NCI-H1092 treated with DMSO at 0.1 percent for 48 hours (cell line): ENCODE data around the gene OR8B2.
"Not testable (repeated sequence)": the region's sequence is repeated elsewhere in the genome, so short reads cannot be mapped to it uniquely, and the experiment has no call there.

ENCODE experiments used
- DNase-seq: peaks from one replicate; lab custom pipeline; 2025; lab: John Stamatoyannopoulos, UW

Gene OR8B2

GRCh38 chr11:124384399-124384798 is at the start of gene OR8B2:
Gene OR8B2, minus strand, starts transcription at chr11:124384499. Its CDS starts 1,156 bp downstream, at chr11:124383343.
- no peak for DNase-seq

GRCh38 chr11:124429599-124429998 is 45.3 kb upstream of the OR8B2 start:
- no peak for DNase-seq

GRCh38 chr11:124424384-124424921 is 40.2 kb upstream of the OR8B2 start, which contains the start of gene OR8B4:
Gene OR8B4, minus strand, starts transcription at chr11:124424871. Its CDS starts 0 bp downstream, at chr11:124424871.
- no peak for DNase-seq

GRCh38 chr11:124421043-124421442 is 36.7 kb upstream of the OR8B2 start:
- no peak for DNase-seq

- DNase-seq = peak; percentile 69
These were observed 31.1 kb upstream of the OR8B2 start for GRCh38 chr11:124415356-124415923.

GRCh38 chr11:124409906-124410305 is 25.6 kb upstream of the OR8B2 start:
- DNase-seq = no peak

- DNase-seq = no peak
These were observed 21.3 kb upstream of the OR8B2 start for GRCh38 chr11:124405581-124405980.

- DNase-seq = not testable (repeated sequence)
These were observed 18.9 kb upstream of the OR8B2 start for GRCh38 chr11:124403186-124403585.

GRCh38 chr11:124402326-124402922 is 18.1 kb upstream of the OR8B2 start:
- no peak for DNase-seq

- DNase-seq = no peak
These were observed 14.6 kb upstream of the OR8B2 start, which contains the start of gene OR8B3 for GRCh38 chr11:124398924-124399323. Gene OR8B3, minus strand, starts transcription at chr11:124399024. Its CDS starts 1,673 bp downstream, at chr11:124397351.

GRCh38 chr11:124396847-124397246 is 12.5 kb upstream of the OR8B2 start:
- not testable (repeated sequence) for DNase-seq

- DNase-seq = no peak
These were observed 10.1 kb upstream of the OR8B2 start for GRCh38 chr11:124394408-124394807.

GRCh38 chr11:124382857-124383256 is 1.4 kb downstream of the OR8B2 start:
- DNase-seq = not testable (repeated sequence)

GRCh38 chr11:124380585-124380984 is 3.7 kb downstream of the OR8B2 start:
- no peak for DNase-seq

GRCh38 chr11:124376280-124376679 is 8.0 kb downstream of the OR8B2 start:
- DNase-seq = no peak

- no peak for DNase-seq
These were observed 24.7 kb downstream of the OR8B2 start for GRCh38 chr11:124359566-124359965.

GRCh38 chr11:124346311-124346955 is 37.9 kb downstream of the OR8B2 start:
- no peak for DNase-seq

- DNase-seq = no peak
These were observed 40.0 kb downstream of the OR8B2 start for GRCh38 chr11:124344346-124344745.

- DNase-seq = no peak
These were observed 44.2 kb downstream of the OR8B2 start for GRCh38 chr11:124340142-124340447.

GRCh38 chr11:124339396-124340141 is 44.7 kb downstream of the OR8B2 start:
- no peak for DNase-seq
